ENCODE results near the gene ABHD11.
"Not testable (repeated sequence)": the region's sequence is repeated elsewhere in the genome, so short reads cannot be mapped to it uniquely, and the experiment has no call there.

Gene ABHD11

DNA sequence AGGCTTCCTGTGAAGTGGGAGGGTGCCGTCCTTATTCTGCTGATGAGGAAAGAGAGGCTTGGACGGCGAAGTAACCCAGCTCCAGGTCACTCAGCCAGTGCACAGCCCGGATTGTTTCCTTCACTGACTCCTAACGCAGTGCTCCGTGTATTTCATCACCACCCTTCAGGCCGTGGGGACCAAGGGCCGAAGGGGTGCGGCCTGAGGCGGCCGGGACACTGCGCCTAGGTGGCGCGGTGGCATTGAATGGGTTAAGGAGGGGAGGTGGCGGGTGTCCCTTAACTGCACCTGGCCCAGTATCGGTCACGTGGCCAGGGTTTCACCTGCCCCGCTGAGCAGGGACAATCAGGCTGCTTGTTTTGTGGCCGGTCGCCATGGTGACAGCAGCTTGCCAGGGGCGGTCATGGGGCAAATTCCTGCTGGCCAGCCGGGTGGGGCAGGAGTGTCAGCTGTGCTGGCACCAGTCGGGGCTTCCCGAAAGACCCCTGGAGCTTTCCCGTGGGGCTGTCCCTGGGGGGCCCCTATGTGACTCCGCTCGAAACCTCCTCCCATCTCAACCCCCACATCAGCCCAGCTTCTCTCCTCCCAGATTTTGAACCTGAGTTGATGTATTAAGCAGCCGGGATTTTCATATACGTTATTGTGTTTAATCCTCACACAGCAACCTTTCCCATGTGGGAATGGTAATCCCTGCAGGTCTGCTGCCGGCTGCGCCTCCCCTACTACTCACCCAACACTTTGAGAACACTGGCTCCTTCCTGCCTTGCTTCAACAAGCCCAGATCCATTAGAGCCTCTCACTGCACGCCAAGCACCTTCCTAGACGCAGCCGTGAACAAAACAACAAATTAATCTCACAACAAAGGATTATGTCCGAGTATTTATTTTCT is 4.4 kb upstream of the ABHD11 start:
- no peak for DNase-seq

DNA sequence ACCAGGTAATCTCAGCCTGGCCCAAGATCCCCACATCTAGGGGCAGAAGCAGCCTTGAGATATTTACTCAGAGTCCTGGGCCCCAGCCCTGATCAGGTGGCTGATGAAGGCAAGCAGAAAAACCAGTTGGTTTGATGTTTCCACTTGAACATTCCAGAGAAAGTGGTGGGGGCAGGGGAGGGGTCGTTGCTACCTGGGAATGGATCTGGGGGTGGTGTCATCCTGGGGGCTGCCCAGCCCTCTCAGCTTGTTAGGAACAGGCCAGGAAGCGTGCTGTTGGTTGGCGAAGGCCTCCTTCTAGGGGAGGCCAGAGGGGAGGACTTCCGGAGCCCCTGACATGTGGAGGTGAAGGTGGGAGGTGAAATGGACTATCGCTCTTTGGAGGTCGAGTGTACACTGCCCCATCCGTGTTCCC is 3.7 kb upstream of the ABHD11 start:
- DNase-seq, result no peak

- no peak for DNase-seq
These were observed 3.0 kb upstream of the ABHD11 start for GRCh38 chr7:73741600-73741999.

DNA sequence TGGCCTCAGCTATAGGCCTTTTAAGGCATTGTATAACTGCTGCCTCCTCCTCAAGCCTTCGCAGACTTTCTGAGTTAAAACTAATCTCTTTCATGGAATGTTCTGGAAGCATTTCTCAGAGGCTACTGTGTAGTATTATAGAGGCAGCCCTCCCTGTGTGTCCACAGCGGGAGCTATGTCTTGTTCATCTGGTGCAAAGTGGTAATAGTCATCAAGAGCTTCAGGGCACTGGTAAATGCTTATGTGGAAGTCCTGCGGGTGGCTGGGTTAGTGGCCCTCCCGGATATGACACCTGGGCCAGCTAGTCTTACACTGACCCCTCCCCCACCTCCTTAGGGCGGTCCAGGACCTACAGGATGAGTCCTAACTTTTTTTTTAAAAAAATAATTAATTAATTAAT is 2.2 kb upstream of the ABHD11 start:
- DNase-seq, result no peak

GRCh38 chr7:73740212-73740611 is 1.6 kb upstream of the ABHD11 start:
- DNase-seq, result no peak

GRCh38 chr7:73739387-73739767 is 775 bp upstream of the ABHD11 start:
- DNase-seq, result no peak

- peak; percentile 29 to 74 (median 62) for DNase-seq
These were observed 386 bp downstream of the ABHD11 start for GRCh38 chr7:73738220-73738611.

- no peak for DNase-seq
These were observed 947 bp downstream of the ABHD11 start for GRCh38 chr7:73737491-73738219.

DNA sequence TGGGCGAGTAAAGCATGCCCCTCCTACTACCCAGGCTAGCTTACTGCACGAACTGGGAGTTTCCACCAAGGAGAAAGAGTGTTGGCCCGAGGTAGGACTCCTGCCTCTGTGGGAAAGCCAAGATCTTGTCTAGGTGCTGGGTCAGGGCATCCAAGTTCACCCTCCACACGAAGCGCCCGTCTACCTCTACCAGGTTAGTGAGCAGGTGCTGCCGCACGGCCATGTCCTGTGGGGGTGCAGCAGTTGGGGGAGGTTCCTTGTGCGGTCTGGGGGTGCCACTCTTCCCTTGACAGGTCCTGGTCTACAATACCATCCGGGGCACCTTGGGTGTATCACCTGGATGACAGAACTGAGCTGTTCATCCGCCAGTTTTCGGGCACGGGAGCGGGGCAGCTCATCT is 1.7 kb downstream of the ABHD11 start:
- DNase-seq, result no peak

DNA sequence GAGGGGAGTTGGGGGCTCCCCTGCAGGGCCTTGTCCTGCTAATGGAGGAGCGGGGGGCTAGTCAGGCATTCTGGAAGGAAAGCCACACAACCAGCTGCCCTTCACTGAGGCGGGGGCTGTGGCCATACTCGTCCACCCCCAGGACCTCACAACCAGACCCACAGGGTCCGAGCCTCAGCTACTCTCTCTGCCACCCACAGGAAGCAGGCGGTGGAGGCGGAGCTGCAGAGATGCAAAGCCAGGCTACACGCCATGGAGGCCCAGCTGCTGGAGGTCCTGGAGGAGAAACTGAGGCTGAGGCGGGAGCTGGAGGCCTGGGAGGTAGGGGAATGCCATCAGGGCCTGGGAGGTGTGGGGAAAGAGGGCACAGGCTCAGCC is 3.1 kb downstream of the ABHD11 start:
- no peak for DNase-seq

GRCh38 chr7:73734619-73735527 is 3.7 kb downstream of the ABHD11 start:
- peak; percentile 56 to 85 (median 72) for DNase-seq

DNA sequence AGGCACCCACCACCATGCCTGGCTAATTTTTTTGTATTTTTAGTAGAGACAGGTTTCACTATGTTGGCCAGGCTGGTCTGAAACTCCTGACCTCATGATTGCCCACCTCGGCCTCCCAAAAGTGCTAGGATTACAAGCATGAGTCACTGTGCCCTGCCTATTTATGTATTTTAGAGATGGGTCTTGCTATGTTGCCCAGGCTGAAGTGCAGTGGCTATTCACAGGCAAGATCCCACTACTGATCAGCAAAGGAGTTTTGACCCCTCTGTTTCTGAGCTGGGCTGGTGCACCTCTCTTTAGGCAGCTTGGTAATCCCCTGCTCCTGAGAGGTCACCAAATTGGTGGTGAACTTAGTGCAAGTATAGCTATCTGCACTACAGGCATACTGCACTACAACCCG is 6.2 kb downstream of the ABHD11 start:
- no peak for DNase-seq

DNA sequence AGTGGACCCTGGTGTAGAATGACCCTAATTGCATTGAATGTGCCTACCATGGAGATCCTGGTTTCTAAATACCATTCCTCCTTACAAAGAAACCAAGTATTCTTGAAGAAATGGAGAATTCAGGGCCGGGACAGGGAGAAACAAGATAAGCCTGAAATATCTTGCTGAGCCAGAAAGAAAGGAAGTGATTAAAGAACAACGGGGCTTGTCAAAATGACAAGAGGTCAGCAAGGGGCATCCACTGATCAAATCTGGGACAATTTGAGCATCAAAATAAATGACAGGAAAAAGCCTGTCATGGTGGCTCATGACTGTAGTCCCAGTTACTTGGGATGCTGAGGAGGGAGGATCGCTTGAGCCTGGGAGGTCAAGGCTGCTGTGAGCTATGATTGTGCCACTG is 8.1 kb downstream of the ABHD11 start:
- DNase-seq, result no peak

GRCh38 chr7:73728551-73728950 is 10.1 kb downstream of the ABHD11 start:
- DNase-seq, result no peak

GRCh38 chr7:73727952-73728351 is 10.7 kb downstream of the ABHD11 start:
- no peak for DNase-seq

DNA sequence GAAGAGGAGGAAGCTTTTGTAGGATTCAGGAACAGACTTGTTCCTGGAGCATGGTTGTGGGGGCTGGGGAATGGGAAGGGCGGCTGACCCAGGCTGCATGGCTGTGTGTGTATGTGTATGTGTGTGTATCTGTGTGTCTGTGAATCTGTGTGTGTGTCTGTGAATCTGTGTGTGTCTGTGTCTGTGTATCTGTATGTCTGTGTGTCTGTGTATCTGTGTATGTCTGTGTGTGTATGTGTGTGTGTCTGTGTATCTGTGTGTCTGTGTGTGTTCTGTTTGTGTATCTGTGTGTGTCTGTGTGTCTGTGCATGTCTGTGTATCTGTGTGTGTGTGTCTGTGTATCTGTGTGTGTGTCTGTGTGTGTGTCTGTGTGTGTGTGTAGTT is 12.5 kb downstream of the ABHD11 start:
- no peak for DNase-seq

DNA sequence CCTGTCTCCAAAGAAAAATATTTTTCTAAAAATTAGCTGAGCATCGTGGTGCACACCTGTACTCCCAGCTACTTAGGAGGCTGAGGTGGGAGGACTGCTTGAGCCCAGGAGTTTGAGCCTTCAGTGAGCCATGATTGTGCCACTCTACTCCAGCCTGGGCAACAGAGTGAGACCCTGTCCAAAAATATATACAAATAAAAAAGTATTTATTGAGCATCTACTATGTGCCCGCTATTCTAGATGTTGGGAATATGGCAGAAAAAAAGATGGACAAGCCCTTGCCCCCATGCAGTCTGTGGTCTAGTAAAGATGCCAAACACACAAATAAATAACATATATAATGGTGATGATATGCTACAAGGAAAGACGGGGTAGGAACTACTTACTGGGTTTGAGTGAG is 14.8 kb downstream of the ABHD11 start:
- no peak for DNase-seq

- DNase-seq, result no peak
These were observed 15.8 kb downstream of the ABHD11 start for GRCh38 chr7:73722785-73723184.

- not testable (repeated sequence) for DNase-seq
These were observed 16.4 kb downstream of the ABHD11 start for GRCh38 chr7:73722182-73722581.

- DNase-seq, result no peak
These were observed 17.2 kb downstream of the ABHD11 start for GRCh38 chr7:73721377-73721817.

DNA sequence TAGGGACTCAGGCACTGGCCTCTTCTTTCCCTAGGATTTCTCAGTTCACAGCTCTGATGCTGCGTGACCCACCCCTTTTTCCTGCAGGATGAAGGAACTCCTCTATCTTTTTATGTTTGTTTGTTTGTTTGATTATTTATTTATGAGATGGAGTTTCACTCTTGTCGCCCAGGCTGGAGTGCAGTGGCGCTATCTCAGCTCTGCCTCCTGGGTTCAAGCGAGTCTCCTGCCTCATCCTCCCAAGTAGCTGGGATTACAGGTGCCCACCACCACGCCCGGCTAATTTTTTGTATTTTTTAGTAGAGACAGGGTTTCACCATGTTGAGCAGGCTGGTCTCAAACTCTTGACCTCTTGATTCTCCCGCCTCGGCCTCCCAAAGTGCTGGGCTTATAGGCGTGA is 18.2 kb downstream of the ABHD11 start:
- DNase-seq, result not testable (repeated sequence)

DNA sequence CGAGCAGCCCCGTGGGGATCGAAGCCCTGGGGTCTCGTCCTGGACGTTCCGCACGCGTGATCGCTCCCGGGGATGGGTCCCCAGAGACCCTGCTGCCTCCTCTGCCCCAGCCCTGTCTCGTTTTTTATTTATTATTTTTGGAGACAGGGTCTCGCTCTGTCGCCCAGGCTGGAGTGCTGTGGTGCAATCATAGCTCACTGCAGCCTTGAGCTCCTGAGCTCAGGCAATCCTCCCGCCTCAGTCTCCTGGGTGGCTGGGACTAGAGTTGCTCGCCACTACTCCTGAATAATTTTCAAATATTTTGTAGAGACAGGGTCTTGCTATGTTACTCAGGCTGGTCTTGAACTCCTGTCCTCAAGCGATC is 18.8 kb downstream of the ABHD11 start:
- peak in 2 of 6 experiments; percentile 60 to 71 for DNase-seq
